ENCODE data around the gene HELT.

Gene HELT

DNA sequence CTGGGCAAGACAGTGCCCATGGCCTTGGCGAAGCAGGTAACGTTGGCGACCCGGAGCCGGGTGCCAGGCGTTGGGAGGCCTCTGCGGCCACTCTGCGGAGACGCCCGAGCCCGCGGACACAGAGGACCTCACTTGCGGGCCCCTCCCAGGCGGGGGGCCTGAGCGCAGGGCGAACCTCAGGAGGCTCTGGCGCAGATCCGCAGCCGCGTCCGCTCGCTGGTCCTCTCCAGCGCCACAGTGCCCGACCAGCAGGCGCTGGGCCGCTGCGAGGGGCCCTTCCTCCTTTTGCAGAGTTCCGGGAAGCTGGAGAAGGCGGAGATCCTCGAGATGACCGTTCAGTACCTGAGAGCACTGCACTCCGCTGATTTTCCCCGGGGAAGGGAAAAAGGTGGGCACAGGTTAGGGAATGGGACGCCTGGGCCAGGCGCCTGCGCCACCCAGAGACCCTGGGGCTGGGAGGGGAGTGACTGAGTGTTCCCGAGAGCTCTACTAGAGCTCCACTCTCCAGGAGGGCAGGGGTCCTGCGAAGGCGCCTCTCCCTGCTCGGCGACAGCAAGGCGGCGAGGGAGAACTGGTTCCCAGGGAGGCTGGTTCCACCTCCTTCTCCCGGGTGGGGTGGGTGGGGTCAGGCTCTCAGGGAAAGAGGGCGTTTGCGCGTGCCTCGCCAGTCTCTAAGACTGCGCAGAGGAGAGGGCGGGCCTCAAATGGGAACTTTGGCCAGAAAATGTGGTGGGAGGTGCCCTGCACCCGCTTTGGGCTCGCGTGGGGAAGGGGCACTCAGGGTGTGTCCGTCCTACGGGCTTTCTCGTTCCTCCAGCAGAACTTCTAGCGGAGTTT lies 1.4 kb downstream of the HELT start:
- DNase-seq (no peak), ATAC-seq (ENCODE audit: insufficient read depth, low read depth) (no peak)
- Histone ChIP-seq H3K9me3 (ENCODE audit: insufficient read depth, low read length, severe bottlenecking) (no peaks in the 10 kb centered on the region), H3K79me2 (ENCODE audit: insufficient read depth, low read length) (no peaks in the 10 kb centered on the region), H3K27me3 (ENCODE audit: insufficient read depth, low read length, poor library complexity) (peaks cover 5% of the 10 kb centered on the region), H3K9ac (ENCODE audit: low read depth, low read length) (no peak overlapping the region), H3K36me3 (ENCODE audit: insufficient read depth, low read length) (no peaks in the 10 kb centered on the region), H3K4me1 (ENCODE audit: insufficient read depth, low read length) (no peaks in the 10 kb centered on the region), H2AFZ (ENCODE audit: low read depth, low read length) (no peak overlapping the region), H3K4me3 (ENCODE audit: low read depth in 1 of 2, low read length in 2 of 2) (no peak overlapping the region), H4K20me1 (ENCODE audit: insufficient read depth, low read length) (no peaks in the 10 kb centered on the region), H3K27ac (ENCODE audit: low read length) (no peak overlapping the region), H3K4me2 (ENCODE audit: insufficient read depth, low read length) (no peak overlapping the region)
- TF ChIP-seq, protein P1, sequence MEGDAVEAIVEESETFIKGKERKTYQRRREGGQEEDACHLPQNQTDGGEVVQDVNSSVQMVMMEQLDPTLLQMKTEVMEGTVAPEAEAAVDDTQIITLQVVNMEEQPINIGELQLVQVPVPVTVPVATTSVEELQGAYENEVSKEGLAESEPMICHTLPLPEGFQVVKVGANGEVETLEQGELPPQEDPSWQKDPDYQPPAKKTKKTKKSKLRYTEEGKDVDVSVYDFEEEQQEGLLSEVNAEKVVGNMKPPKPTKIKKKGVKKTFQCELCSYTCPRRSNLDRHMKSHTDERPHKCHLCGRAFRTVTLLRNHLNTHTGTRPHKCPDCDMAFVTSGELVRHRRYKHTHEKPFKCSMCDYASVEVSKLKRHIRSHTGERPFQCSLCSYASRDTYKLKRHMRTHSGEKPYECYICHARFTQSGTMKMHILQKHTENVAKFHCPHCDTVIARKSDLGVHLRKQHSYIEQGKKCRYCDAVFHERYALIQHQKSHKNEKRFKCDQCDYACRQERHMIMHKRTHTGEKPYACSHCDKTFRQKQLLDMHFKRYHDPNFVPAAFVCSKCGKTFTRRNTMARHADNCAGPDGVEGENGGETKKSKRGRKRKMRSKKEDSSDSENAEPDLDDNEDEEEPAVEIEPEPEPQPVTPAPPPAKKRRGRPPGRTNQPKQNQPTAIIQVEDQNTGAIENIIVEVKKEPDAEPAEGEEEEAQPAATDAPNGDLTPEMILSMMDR (IDR thresholded peaks at IDR 0.05; ENCODE audit: borderline replicate concordance, extremely low read depth, low read length, poor library complexity, severe bottlenecking), result no peak
- no peak for TF ChIP-seq EZH2 (IDR thresholded peaks at IDR 0.05; ENCODE audit: borderline replicate concordance, low read depth, low read length, severe bottlenecking)

DNA sequence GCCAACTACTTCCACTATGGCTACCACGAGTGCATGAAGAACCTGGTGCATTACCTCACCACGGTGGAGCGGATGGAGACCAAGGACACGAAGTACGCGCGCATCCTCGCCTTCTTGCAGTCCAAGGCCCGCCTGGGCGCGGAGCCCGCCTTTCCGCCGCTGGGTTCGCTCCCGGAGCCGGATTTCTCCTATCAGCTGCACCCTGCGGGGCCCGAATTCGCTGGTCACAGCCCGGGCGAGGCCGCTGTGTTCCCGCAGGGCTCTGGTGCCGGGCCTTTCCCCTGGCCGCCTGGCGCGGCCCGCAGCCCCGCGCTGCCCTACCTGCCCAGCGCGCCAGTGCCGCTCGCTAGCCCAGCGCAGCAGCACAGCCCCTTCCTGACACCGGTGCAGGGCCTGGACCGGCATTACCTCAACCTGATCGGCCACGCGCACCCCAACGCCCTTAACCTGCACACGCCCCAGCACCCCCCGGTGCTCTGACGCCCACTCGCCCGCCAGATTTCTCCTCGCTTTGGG lies 2.1 kb downstream of the HELT start:
- no peak overlapping the region for H3K4me2 ChIP-seq (ENCODE audit: insufficient read depth, low read length)
- H3K27me3 ChIP-seq (ENCODE audit: insufficient read depth, low read length, poor library complexity), result peaks cover 7% of the 10 kb centered on the region
- DNase-seq (no peak), ATAC-seq (ENCODE audit: insufficient read depth, low read depth) (no peak)
- H4K20me1 ChIP-seq (ENCODE audit: insufficient read depth, low read length), result no peaks in the 10 kb centered on the region
- no peak overlapping the region for H3K4me3 ChIP-seq (ENCODE audit: low read depth in 1 of 2, low read length in 2 of 2)
- no peaks in the 10 kb centered on the region for H3K9me3 ChIP-seq (ENCODE audit: insufficient read depth, low read length, severe bottlenecking)
- no peaks in the 10 kb centered on the region for H3K79me2 ChIP-seq (ENCODE audit: insufficient read depth, low read length)
- no peaks in the 10 kb centered on the region for H3K4me1 ChIP-seq (ENCODE audit: insufficient read depth, low read length)
- H3K27ac ChIP-seq (ENCODE audit: low read length), result no peak overlapping the region
- TF ChIP-seq, protein P1 (IDR thresholded peaks at IDR 0.05; ENCODE audit: borderline replicate concordance, extremely low read depth, low read length, poor library complexity, severe bottlenecking), result no peak
- TF ChIP-seq EZH2 (IDR thresholded peaks at IDR 0.05; ENCODE audit: borderline replicate concordance, low read depth, low read length, severe bottlenecking), result no peak
- no peak overlapping the region for H2AFZ ChIP-seq (ENCODE audit: low read depth, low read length)
- no peak overlapping the region for H3K9ac ChIP-seq (ENCODE audit: low read depth, low read length)
- no peaks in the 10 kb centered on the region for H3K36me3 ChIP-seq (ENCODE audit: insufficient read depth, low read length)

DNA sequence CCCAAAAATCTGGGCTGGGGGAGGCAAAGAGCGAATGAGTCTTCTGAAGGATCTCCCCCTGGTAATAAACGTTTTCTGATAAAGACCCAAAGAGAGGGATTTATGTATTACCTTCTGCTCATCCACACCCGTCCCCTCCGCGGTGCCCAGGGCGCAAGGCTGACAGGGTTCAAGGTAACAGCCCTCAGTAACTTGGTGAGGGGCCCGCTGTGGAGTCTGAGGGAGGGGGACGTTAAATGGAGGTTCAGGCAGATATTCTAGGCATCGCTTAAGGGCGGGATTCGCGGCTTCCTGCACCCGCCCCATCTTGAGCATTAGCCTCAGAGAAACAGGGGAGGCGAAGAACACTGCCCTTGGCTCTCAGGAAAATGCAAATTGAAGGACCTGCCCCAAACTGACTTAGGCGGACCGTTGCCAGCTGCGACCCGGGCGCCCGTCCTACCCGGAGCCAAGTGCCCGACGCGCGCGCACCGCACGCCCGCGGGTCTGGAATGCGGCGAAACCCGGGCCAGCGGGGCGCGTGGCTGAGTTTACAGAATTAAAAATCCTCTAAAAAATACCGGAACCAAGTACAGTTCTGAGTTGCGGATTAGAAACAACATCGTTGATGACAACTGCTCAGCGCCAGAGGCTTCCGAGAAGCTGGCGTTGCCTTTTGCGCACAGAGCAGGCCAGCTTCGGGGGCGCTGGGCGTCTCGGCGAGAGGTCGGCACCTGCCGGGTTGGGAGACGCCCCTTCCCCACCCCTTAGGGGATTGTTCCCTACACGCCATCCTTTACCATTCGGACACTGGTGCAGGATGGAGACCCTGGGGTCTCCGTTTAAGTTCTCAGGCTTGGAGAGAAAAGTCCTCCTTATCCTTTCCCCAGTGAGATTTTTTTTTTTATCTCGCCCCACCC lies 2.8 kb downstream of the HELT start:
- TF ChIP-seq, protein P1 (IDR thresholded peaks at IDR 0.05; ENCODE audit: borderline replicate concordance, extremely low read depth, low read length, poor library complexity, severe bottlenecking), result no peak
- no peak for TF ChIP-seq EZH2 (IDR thresholded peaks at IDR 0.05; ENCODE audit: borderline replicate concordance, low read depth, low read length, severe bottlenecking)
- no peaks in the 10 kb centered on the region for H3K4me1 ChIP-seq (ENCODE audit: insufficient read depth, low read length)
- DNase-seq (no peak), ATAC-seq (ENCODE audit: insufficient read depth, low read depth) (no peak)
- H3K4me2 ChIP-seq (ENCODE audit: insufficient read depth, low read length), result no peak overlapping the region
- H3K36me3 ChIP-seq (ENCODE audit: insufficient read depth, low read length), result no peaks in the 10 kb centered on the region
- H3K9me3 ChIP-seq (ENCODE audit: insufficient read depth, low read length, severe bottlenecking), result no peaks in the 10 kb centered on the region
- peaks cover 7% of the 10 kb centered on the region for H3K27me3 ChIP-seq (ENCODE audit: insufficient read depth, low read length, poor library complexity)
- no peaks in the 10 kb centered on the region for H3K79me2 ChIP-seq (ENCODE audit: insufficient read depth, low read length)
- no peak overlapping the region for H3K9ac ChIP-seq (ENCODE audit: low read depth, low read length)
- H3K4me3 ChIP-seq (ENCODE audit: low read depth in 1 of 2, low read length in 2 of 2), result no peak overlapping the region
- H3K27ac ChIP-seq (ENCODE audit: low read length), result no peak overlapping the region
- no peaks in the 10 kb centered on the region for H4K20me1 ChIP-seq (ENCODE audit: insufficient read depth, low read length)
- no peak overlapping the region for H2AFZ ChIP-seq (ENCODE audit: low read depth, low read length)

Measured in DND-41 (cell line).